Epithelial cell of proximal tubule (primary cell): Measurements from ENCODE around the gene PHACTR2. TPM values are rescaled to one million over a fixed set of nuclear protein-coding genes. Genes with fewer than 3 reads are reported as not detected.

Source experiments
- DNase-seq: peaks from one replicate; pipeline ENCODE4 v3.0.0-alpha.2; 2011; ENCODE audit warnings: low read depth
- H3K4me3 ChIP-seq: 2 replicates; pipeline ENCODE4 v1.5.1; 2011; ENCODE audit warnings: low read depth, mild to moderate bottlenecking, low read length
- CTCF ChIP-seq: conservative IDR thresholded peaks from 2 replicates; pipeline ENCODE4 v1.5.1; 2012; ENCODE audit warnings: low read depth, mild to moderate bottlenecking, low read length
- total RNA-seq: library from RNA; depleted of rRNA; stranded (reverse); fragments of >200 nt; gene quantifications from 2 replicates; pipeline ENCODE4 v1.2.3, GENCODE V29; 2015

PHACTR2 gene
- total RNA-seq, 1 donor from 2014 or later: 13.8 TPM

DNA sequence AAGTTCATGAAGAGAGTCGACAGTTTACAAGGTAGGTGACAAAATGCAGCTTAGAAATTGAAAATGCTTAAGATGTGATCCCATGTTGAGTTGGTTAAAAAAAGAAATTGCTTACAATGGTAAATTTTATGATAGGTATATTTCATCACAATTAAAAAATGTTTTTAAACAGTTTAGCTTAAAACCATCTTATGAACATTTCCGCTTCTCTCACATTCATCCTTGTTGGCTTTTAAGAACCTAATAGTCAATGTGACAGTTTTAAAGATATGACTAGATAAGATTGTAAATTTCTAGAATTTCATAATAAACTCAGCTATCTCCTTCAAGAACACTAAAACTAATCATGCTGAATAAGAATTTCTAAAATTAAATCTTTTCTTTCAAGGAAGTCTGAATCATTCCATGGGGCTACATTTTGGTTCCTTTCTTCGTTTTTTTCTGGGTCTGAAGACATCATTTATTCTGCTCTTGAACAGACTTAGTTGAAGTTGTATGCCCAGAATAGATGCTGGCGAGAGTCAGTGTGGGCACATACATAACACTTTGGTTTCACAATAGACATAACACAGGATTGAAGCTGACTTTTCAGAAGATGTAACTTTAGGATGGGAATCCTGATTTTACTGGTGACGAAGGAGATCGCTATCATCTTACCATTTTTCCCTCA, 129.5 kb downstream of the PHACTR2 start:
- DNase-seq: no peak
- TF ChIP-seq CTCF: no peak
- H3K4me3 ChIP-seq: no peak overlapping the region

GRCh38 chr6:143810745-143811144, 133.0 kb downstream of the PHACTR2 start:
- DNase-seq: no peak
- TF ChIP-seq CTCF: no peak
- H3K4me3 ChIP-seq: no peak overlapping the region

DNA sequence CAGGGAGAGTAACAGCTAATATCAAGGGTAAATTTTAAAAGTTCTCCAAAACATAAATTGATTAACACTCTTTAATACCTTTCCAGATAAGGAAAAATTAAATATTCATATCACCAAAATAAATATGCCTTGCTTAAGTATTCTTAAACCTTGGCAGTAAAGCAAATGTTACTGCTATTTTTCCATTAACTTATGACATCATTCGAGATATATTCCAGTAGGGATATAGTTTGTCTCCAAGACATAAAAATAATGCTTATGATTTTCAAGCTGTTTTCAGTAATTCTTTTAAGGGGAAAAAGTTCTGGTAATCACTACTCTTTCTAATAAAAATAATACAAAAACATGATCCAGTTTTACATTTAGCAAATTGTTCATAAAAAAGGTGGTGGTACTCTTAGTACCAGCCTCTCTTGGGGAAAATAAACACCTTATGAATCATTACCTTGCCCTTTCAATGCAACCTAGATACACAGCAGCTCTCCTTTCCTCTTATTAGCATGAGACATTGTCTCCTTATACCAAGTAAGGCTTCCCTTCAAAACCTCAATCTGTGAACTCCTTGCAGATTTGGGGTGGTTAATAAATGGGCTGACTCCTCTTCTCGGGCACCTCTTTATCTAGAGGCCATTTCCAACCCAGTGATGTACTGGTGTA, 133.9 kb downstream of the PHACTR2 start:
- no peak for TF ChIP-seq CTCF
- no peak for DNase-seq
- no peak overlapping the region for H3K4me3 ChIP-seq

DNA sequence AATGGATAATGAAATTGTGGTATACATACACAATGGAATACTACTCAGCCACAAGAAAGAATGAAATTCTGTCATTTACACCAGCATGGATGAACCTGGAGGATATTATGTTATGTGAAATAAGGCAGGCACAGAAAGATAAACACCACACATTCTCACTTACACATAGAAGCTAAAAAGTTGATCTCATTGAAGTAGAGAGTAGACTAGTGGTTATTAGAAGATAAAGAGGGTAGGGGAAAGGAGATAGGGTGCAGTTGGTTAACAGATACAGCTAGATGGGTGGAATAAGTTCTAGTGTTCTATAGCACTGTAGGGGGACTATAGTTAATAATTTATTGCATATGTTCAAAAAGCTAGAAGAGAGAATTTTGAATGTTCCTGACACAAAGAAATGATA, 139.9 kb downstream of the PHACTR2 start:
- TF ChIP-seq CTCF: no peak
- no peak for DNase-seq
- H3K4me3 ChIP-seq: no peak overlapping the region

DNA sequence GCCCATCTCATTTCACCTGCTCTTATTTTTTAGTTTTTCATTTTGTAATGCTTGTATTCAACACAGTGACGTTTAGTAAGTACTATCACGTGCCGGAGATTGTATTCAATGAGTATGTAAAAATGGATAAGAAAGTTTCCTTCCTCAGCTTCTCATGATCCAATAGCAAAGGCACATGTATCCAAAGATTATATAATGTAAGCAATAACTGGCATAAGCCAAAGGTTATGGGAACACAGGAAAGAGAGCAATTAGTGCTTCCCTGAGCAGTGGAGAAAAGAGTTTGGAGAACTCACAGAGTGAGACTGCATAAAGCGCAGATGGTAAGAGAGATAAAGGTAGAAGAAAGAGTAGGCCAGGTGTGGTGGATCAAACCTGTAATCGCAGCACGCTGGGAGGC, 143.6 kb downstream of the PHACTR2 start:
- DNase-seq: no peak
- no peak overlapping the region for H3K4me3 ChIP-seq
- no peak for TF ChIP-seq CTCF

GRCh38 chr6:143822584-143823024, 144.8 kb downstream of the PHACTR2 start:
- no peak for TF ChIP-seq CTCF
- H3K4me3 ChIP-seq: no peak overlapping the region
- DNase-seq: no peak

- H3K4me3 ChIP-seq: no peak overlapping the region
- DNase-seq: no peak
- TF ChIP-seq CTCF: no peak
Measured at GRCh38 chr6:143823548-143823947, 145.8 kb downstream of the PHACTR2 start.
